ELR (cell line): ENCODE measurements around the gene SLC7A14.

Experiments
- DNase-seq: peaks from one replicate; pipeline ENCODE4 v3.0.0-alpha.2; 2015; ENCODE audit warnings: low read depth

Gene SLC7A14

GRCh38 chr3:170426240-170426797, 159.6 kb downstream of the SLC7A14 start:
- no peak for DNase-seq

GRCh38 chr3:170425491-170426239, 160.2 kb downstream of the SLC7A14 start:
- no peak for DNase-seq

- DNase-seq = no peak
Observed at GRCh38 chr3:170424879-170425278, 161.0 kb downstream of the SLC7A14 start.

GRCh38 chr3:170423001-170423615, 162.8 kb downstream of the SLC7A14 start:
- no peak for DNase-seq

- DNase-seq = no peak
Observed at GRCh38 chr3:170421758-170422157, 164.1 kb downstream of the SLC7A14 start.

- no peak for DNase-seq
Observed at GRCh38 chr3:170421111-170421641, 164.7 kb downstream of the SLC7A14 start.

- peak; percentile 54 for DNase-seq
Observed at GRCh38 chr3:170420307-170420821, 165.5 kb downstream of the SLC7A14 start.

- DNase-seq = peak; percentile 45
Observed at GRCh38 chr3:170419557-170420087, 166.3 kb downstream of the SLC7A14 start.

- DNase-seq = peak; percentile 77
Observed at GRCh38 chr3:170418422-170419398, 167.2 kb downstream of the SLC7A14 start, which contains the start of gene CLDN11. Gene CLDN11 (plus strand): TSS chr3:170418868. CDS start chr3:170419067, 199 bp downstream.

GRCh38 chr3:170417090-170417489, 168.8 kb downstream of the SLC7A14 start:
- DNase-seq = no peak

GRCh38 chr3:170414202-170414663, 171.6 kb downstream of the SLC7A14 start:
- DNase-seq = peak; percentile 87

GRCh38 chr3:170413291-170413690, 172.6 kb downstream of the SLC7A14 start:
- no peak for DNase-seq

GRCh38 chr3:170410428-170411029, 175.3 kb downstream of the SLC7A14 start:
- DNase-seq = peak; percentile 60
